Right renal cortex interstitium (tissue), 3 donors: ENCODE data around the gene ZRANB1. TPM values are rescaled to one million over a fixed set of nuclear protein-coding genes. Genes with fewer than 3 reads are reported as not detected.
"Not testable (repeated sequence)": the region's sequence is repeated elsewhere in the genome, so short reads cannot be mapped to it uniquely, and the experiment has no call there.

Experiments
- DNase-seq, 3 donors: peaks; one replicate each; pipeline ENCODE4 v3.0.0-alpha.2; 2013; ENCODE audit warnings: low read depth in 3 of 3, low spot score in 2 of 3
- polyA plus RNA-seq, 3 donors: library from polyadenylated mRNA; unstranded; fragments of 120-200 nt; gene quantifications; one replicate each; pipeline ENCODE4 v1.2.1, GENCODE V29; 2013; ENCODE audit not compliant: insufficient read length in 3 of 3

ZRANB1 gene
- polyA plus RNA-seq: 10 to 100 TPM; 28.9 to 30.1 (median 29.1) TPM

DNA sequence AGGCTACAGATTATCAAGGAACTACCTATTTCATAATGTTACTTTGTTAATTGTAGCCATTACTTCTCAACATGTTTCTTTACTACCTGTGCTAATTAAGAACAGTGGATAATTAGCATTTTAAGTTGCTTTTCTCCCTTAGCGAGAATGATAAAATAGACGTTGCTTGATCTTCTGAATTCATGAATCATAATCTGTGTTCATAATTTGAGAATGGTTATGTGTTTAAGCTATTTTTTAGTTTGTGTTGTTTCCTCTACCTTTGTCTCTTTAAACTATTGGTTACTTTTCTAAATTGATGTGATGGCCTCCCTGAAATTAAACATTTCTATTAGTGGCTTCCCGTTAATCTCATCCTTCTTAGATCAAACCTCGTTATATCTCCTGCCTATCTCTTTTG, at the start of gene ZRANB1:
Gene ZRANB1, plus strand, starts transcription at position 301 of the 400 bp plus-strand sequence. CDS start 371 bp downstream, outside the sequence.
- no peak for DNase-seq

DNA sequence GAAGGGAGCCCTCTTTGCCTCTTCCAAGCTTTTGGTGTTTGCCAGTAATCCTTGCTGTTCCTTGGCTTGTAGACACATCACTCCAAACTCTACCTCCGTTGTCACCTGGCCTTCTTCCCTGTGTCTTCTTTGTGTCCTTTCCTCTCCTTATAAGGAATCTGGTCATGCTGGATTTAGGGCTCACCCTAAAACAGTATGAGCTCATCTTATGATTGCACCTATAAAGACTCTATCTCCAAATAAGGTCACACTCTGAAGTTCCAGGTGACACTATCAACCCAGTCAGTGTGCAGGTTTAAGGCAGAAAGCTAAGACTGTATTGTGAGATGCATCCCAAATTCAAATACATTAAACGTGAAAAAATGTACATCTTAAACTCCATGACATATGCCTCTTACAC, 49.0 kb upstream of the ZRANB1 start:
- no peak for DNase-seq

DNA sequence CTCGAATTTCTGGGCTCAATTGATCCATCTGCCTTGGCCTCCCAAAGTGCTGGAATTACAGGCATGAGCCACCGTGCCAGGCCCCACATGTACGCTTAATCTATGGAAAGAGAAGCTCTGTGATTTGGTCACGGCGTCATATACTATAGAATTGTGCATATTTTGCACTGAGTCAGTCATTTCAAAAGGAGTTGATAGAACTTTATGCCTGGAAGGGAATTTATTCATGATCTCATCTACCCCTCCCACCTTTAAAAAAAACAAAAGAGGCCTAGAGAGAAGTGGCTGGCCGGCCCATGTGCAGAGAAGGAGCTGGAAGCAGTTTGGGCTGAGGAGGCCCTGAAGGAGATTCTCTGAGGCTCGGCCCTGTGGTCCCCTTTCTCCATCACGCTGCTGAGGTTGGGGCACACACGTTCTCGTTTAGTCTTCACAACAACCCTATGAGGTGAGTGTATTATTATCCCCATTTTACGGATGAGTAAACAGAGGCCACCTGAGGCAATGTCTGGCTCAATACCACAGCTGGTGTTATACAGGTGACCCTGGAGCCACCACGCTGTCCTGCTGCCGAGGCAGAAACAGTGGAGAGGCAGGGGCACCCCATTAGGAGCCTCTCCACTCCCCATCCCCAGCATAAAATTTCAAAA, 47.2 kb upstream of the ZRANB1 start:
- DNase-seq: no peak

DNA sequence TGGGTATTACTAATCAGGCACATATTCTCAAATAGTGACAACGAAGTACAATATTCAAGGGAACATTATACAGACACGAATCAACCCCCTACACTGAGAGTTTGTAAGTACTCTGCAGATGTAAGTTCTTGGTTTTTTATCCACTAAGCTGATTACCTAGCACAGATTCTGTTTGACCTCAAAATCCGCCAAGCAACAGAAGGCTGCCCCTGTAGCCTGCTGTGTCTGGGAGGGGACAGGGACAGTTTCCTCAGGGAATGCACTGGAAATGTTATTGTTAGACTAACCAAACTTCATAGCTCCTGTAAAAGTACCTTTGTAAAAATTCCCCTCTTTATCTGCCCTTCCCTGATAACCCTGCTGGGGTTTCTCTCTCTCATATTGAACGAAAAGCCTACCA, 45.2 kb upstream of the ZRANB1 start:
- DNase-seq: no peak

DNA sequence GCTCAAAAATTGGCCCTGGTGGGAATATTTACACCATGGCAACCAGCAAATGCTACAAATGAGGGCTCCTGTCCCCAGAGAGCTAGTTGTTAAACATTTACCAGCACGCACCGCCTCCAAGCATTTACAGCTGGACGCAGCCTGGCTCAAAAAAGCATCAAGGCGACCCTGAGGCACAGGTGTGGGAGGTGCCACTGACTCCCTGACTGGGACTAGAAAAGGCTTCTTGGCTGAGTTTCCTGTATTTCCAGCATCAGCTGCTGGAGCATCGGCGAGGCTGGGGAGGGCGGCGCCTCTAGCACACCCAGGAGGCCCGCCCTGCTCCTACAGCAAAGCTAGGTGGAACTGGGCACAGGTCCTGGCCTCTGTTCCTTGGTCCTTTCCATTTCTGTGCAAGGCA, 43.5 kb upstream of the ZRANB1 start:
- DNase-seq: no peak

DNA sequence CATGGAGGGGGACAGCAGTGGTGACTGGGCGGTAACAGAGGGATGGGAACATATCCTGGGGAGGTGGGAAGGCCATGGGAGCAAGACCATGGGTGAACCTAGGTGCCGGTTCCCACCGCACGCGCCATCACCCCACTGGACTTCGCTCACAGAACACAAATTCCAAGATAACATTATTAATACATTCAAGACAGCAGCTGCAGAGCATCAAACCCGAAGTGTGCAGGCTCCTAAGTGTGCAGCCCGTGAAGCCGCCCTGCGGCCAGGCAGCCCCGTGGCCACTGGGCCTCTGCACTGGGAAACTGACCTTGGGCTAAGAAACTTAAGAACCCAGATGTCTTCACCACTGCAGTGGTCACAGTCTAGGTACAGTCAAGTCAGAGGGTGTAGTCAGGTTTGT, 42.8 kb upstream of the ZRANB1 start:
- DNase-seq: no peak

DNA sequence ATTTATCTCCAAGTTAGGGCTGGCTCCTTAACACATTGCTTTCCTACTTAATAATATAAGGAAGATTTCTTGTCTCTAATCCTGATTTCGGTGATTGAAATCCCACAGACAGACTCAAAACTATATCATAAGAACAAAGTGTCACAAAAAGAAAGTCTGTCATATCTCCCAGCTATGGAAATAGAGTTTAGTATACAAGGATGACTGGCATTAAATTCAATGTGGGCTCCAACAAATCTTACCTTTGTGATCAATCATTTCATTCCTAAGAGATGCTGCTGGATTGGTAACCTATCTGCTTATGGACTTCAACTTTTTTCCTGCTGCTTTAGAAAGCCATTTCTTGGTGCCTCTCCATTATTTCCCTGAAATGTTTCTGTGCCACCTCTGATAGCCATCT, 39.5 kb upstream of the ZRANB1 start:
- no peak for DNase-seq

DNA sequence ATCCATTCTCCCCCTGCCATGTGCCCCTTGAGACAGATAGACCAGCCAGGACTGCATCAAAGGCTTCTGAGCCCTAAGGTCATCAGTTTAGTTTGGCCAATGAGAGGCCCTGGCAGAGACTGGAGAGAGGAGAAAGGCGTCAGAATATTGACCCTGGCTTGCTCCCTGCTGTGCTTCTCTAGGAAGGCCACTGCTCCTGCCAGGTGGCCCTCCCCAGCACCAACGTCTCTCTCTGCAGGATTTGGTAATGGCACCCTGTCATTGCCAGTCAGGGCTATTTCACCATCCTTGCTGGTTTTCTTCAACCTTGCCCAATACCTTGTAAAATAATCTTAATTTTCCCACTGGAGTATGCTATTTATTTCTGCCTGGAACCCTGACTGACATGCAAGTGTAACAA, 38.8 kb upstream of the ZRANB1 start:
- DNase-seq: no peak

DNA sequence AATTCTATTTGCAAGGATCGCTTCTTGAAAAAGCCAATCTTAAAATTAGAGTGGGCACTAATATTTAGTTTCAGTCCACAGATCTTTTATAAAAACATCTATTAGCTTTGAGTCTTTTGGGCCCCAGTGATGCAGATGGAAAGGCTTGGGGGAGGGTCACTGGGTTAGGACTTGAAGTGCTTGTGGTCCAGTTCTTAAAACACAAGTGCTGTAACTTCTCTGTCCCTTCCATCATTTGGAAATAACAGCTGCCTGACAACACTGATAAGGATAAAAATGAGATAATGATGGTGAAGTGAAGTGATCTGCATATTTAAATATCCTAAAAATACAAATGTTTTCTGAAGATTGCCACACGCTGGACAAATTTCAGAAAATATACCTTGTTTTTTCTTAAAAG, 37.1 kb upstream of the ZRANB1 start:
- DNase-seq: no peak

DNA sequence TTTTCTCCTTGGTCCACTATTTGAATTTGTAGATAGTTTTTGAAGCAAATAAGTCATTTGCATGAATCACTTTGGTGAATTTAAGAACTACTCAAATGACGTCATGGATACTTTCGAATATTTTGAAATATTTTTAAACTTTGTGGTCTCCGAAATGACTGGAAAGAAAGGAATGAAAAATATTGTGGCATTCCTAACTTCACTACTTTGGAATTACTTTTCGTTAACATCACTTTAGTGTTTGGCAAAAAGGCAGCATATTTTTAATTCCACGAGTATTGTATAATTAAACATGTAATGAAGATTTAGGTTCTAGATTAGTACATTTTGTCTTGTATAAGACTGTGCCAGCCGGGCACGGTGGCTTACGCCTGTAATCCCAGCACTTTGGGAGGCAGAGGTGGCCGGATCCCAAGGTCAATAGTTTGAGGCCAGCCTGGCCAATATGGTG, 35.3 kb upstream of the ZRANB1 start:
- DNase-seq: no peak

DNA sequence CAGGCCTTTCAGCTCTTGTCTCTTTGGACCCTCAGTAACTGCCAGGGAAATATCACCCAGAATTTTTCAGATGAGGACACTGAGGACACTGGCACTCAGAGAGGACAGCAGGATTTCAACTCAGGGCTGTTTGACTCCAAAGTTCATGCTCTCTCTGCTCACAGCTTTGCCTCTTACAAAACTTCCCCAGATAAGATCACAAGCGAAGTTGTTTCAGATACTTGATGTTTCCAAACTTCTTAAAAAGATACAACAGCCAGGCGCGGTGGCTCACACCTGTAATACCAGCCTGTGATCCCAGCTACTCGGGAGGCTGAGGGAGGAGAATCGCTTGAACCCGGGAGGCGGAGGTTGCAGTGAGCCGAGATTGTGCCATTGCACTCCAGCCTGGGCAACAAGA, 32.4 kb upstream of the ZRANB1 start:
- DNase-seq: no peak

DNA sequence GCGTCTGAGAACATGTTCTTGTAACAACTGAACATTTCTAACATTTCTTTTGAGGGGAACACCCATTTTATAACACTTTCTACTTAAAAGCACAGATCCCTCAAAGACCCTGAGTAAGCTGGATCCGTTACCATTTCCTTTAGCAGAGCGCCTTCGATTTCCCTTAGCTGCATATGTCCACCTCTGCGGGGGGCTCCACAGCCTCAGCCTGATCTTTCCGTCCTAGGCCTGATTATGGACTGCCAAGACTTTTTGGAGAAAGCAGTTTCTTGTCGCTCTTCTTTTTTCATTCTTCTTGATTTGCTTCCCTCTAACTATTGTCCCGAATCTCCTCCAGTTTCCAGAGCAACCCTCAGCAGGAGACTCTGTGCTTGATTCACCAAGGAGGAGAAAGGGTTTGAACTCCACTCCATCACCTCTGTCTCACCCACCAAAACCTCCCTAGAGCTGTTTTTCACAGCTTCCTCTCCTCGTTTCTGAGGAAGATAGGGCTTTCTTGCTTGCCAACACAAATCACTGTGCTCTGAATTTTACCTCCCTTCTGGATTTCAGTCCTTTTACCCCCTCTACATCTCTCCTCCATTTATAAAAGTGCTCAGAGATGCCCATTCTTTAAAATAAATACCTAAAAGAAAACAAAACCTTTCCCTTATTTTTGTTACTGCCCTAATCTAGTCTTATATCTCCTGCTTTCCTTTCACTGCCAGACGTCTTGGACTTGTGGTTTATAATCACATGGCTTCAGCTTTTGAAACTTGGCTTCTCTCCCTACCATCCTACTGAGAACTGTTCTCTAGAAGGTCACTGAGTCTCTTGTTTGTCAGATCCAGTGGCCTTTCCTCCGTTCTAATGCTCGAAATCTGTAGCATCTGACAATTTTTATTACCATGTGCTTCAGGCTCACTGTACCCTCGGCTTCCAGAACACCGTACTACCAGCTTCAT, 30.5 kb upstream of the ZRANB1 start:
- no peak for DNase-seq

DNA sequence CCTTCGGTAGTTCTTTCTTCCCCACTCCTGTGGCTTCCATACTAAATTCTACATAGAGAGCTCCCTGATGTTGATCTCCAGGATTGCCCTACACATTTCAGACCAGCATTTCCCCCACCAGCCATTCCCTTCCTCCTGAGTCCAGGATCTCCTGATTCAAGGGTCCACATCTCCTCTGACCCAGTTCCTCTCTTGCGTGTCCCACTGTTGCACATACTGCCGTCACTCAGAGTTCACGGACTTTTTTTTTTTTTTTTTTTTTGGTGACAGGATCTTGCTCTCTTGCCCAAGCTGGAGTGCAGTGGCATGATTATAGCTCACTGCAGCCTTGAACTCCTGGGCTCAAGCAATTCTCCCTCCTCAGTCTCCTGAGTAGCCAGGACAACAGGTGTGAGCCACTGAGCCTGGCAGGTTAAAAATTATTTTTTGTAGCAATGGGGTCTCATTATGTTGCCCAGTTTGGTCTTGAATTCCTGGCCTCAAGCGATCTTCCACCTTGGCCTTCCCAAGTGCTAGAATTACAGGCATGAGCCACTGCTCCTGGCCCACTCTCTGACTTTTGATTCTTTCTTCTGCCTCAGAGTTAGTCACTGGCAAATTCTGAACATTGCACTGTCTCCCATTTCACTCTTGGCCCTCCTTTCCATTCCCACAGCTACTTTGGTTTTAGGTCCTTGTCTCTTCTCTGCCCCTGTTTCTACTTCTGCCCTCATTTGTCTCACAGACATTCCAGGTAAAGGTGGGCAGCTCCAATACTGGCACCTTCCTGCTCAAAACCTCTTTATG, 29.6 kb upstream of the ZRANB1 start:
- DNase-seq: no peak

DNA sequence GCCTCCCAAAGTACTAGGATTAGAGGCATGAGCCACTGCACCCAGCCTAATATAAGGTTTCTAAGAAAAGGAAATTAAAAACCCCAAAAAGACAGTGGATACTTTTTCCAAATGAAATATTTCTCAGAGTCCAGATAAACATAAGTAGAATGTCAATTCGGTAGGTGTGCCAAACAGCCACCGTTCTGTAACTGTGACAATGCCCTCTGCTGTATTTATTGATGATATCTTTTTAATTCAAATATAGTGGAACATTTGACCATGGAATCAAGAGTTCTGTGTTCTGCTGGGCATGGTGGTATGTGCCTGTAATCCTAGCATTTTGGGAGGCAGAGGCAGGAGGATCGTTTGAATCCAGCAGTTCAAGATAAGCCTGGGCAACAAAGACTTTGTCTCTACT, 28.8 kb upstream of the ZRANB1 start:
- no peak for DNase-seq

DNA sequence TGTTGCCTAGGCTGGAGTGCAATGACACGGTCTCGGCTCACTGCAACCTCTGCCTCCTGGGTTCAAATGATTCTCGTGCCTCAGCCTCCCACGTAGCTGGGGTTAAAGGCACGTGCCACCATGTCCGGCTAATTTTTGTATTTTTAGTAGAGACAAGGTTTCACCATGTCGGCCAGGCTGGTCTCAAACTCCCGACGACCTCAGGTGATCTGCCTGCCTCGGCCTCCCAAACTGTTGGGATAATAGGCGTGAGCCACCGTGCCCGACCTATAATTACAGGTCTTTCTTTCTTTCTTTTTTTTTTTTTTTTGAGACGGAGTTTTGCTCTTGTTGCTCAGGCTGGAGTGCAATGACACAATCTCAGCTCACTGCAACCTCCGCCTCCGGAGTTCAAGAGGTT, 27.5 kb upstream of the ZRANB1 start:
- not testable (repeated sequence) for DNase-seq

DNA sequence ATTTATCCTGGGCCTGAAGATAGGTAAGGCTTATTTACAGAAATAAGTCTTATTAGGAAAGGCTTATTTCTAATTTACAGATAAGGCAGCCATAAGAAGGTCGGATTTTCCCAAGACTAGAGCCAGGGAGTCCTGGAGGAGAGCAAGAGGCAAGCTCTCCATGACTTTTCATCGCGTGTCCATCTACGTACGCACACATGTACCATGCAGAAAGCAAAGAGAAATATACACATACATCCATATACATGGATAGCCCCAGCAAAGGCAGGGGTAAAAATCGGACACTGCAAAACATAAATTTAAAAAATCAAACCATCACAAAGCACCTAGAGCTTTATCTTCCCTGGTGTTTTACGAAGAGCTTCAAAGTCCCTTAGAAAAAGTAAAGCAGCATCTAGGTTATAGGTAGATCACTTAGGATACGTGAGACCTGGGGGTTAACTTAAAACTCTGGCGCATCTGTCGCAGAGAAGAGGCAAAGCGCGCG, 25.8 kb upstream of the ZRANB1 start:
- DNase-seq: peak in 1 of 3 donors; percentile 57

DNA sequence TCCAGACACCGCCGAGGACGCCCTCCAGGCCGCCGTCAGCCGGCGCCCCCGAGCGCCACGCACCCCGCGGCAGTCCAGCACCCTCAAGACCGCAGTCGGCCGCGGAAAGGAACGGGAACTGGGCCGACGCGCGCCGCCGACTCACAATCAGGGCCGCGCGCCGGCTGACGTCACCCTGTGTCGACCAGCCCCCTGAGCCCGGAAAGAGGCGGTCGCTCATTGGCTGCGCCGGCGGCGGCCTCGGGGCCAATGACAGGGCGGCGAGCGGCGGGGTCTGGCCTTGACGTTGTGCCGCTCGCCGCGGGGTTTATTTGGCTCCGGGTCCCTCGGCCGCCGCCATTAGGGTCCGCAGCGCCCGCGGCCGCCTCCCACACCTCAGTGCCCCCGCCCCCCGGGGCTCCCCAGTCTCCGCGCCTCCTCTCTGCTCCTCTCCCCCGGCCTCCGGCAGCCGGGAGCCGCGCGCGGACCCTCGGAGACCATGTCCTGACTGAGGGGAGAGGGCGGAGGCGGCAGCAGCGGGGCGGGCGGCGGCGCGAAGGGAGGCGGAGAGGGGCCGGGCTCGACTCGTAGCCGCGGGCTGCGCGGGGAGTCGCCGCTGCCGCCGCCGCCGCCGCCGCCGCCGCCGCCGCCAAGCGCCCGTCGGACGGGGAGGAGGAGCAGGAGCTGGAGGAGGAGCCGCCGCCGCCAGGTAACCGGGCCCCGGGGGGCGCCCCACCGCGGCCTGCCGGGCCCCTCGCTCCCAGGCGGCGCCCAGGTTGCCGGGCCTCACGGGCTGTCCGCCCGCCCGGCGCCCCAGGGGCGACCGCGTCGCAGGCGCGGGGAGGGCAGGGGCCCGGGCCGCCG, 25.1 kb upstream of the ZRANB1 start:
- DNase-seq: peak; percentile 90 to 92 (median 90)

DNA sequence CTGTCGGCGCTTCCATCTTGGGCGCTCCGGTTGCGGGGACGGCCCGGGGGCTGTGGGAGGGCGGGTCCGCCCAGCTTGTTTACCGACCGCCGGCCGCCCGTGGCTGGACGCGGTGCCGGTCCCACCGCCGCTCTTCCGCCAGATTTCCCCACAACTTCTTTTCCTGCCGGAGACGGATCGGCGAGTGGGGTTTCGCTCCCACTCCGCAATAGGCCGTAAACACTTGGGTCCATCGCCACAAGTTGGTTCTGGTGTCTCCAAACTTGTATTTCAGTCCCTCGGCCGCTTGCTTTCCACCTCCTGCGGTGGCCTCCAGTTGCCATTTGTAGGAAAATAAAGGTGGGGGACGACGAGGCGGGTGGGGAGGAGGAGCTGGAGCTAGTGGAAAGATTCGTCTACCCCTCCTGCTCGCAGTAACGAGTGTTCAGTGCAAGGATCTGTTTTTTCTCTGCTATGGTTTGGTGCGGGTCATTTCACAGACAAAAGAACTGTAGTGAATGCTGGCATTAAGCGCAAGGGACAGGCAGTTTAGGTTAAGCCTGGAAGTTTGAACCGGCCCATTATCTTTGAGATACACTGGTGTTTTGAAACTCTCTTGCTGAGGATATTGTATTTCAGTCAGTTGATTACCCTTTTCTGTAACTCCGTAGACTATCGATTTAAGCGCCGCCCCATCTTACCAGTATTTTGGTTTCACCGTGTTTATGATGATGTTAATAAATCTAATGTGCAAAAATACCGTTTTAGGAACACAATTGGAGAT, 24.3 kb upstream of the ZRANB1 start:
- DNase-seq: peak; percentile 51 to 69 (median 66)

DNA sequence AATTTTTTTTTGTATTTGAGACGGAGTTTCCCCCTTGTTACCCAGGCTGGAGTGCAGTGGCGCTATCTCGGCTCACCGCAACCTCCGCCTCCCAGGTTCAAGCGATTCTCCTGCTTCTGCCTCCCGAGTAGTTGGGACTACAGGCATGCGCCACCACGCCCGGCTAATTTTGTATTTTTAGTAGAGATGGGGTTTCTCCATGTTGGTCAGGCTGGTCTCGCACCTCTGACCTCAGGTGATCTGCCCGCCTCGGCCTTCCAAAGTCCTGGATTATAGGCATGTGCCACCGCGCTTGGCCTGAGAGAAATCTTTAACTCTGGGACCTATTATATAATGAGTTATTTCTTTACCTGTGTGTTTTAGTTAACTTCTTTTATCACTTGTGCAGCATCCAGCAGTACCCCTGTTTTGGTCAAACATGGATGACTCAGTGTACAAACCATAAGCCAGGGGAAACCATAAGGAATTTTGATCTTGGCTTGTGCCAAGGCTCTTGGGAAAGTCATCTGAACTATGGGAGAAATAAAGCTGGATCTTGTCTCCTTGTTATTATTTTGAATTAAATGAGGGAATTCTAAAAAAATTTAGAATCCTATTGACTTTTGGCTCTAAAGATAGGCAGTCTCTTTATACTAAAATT, 23.6 kb upstream of the ZRANB1 start:
- no peak for DNase-seq
